ENCODE results near the gene RTRAF. TPM values are rescaled to one million over a fixed set of nuclear protein-coding genes. Genes with fewer than 3 reads are reported as not detected.
A peak's percentile ranks its signal among the peaks of the same experiment; 100 is the strongest.

The RTRAF gene
- total RNA-seq, 4 donors from 2014 or later, result 28.2 to 63.5 (median 54.4) TPM

DNA sequence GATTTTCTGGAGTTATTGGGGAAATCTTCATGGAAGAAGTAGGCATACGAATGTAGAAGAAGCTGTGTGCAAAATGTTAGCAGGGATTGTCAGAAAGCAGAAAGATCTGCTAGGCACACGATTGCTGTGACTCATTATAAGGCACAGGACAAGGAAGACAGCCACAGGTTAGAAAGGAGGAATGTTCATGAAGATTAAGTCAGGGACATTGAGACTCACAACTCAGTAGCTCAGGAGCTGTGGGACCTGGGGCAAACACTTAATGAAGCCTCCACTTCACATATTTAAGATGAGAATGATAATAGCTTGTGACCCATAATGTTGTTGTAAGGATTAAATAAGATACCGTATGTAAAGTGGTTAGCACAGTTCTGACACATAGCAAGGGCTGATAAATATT is 26.6 kb upstream of the RTRAF start:
- WGBS, result 32% methylated on average over 3 of the region's 3 CpGs
- Histone ChIP-seq H3K36me3 (no peaks in the 10 kb centered on the region), H3K27me3 (no peaks in the 10 kb centered on the region), H3K4me1 (peaks cover 10% of the 10 kb centered on the region), H3K4me3 (no peak overlapping the region), H3K9me3 (no peaks in the 10 kb centered on the region), H3K27ac (no peak overlapping the region)
- no peak for TF ChIP-seq POLR2AphosphoS5 (IDR thresholded peaks at IDR 0.05)
- TF ChIP-seq, protein P1, sequence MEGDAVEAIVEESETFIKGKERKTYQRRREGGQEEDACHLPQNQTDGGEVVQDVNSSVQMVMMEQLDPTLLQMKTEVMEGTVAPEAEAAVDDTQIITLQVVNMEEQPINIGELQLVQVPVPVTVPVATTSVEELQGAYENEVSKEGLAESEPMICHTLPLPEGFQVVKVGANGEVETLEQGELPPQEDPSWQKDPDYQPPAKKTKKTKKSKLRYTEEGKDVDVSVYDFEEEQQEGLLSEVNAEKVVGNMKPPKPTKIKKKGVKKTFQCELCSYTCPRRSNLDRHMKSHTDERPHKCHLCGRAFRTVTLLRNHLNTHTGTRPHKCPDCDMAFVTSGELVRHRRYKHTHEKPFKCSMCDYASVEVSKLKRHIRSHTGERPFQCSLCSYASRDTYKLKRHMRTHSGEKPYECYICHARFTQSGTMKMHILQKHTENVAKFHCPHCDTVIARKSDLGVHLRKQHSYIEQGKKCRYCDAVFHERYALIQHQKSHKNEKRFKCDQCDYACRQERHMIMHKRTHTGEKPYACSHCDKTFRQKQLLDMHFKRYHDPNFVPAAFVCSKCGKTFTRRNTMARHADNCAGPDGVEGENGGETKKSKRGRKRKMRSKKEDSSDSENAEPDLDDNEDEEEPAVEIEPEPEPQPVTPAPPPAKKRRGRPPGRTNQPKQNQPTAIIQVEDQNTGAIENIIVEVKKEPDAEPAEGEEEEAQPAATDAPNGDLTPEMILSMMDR (IDR thresholded peaks at IDR 0.05), result no peak
- TF ChIP-seq POLR2A (IDR thresholded peaks at IDR 0.05), result no peak
- TF ChIP-seq EP300 (IDR thresholded peaks at IDR 0.05), result no peak
- DNase-seq (ENCODE audit: low spot score in 2 of 2), result no peak

DNA sequence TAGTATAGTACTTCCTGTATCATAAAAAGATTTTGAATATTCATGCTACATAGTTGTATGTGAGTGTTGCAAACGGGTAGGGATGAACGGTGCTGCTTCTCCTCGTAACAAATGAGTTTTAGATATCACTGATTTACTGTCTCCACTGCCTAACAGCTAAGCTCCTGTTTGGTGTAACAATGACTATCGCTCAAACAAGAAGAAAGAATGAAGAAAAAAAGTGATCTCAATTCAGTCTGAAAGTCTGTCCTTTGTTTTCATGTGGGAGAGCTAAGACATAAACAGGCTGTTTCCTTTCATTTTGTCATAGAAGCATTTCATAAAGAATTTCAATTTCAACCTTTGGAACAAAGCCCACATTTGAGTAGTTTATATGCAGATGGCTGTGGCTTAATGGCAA is 26.1 kb upstream of the RTRAF start:
- H3K9me3 ChIP-seq, result no peaks in the 10 kb centered on the region
- H3K4me3 ChIP-seq, result peak overlapping the region; percentile 23
- peaks cover 10% of the 10 kb centered on the region for H3K4me1 ChIP-seq
- no peaks in the 10 kb centered on the region for H3K36me3 ChIP-seq
- no peak for TF ChIP-seq EP300 (IDR thresholded peaks at IDR 0.05)
- no peak for TF ChIP-seq POLR2AphosphoS5 (IDR thresholded peaks at IDR 0.05)
- TF ChIP-seq POLR2A (IDR thresholded peaks at IDR 0.05), result no peak
- TF ChIP-seq, protein P1 (IDR thresholded peaks at IDR 0.05), result no peak
- WGBS, result 13% methylated on average over 4 of the region's 4 CpGs
- H3K27ac ChIP-seq, result no peak overlapping the region
- no peak for DNase-seq (ENCODE audit: low spot score in 2 of 2)
- H3K27me3 ChIP-seq, result no peaks in the 10 kb centered on the region

DNA sequence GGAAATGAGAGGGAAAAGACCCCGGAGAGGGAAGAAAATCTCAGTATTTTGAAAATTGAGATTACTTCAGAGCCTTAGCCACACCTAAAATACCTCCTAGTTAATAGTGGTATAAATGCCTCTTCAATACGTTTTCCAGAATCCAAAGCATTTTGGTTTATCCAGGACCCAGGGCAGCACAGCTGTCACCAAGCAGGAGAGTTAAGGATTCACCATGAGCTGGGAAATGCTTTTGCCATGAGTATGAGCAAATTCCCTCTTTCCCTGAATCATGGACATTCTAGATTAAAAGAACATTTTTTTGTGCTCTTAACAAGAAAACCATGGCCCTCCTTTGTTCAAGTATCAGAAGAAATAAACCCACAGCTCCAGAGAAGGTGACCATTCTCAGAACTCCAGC is 21.8 kb upstream of the RTRAF start:
- 93% methylated on average over 2 of the region's 2 CpGs for WGBS
- no peaks in the 10 kb centered on the region for H3K36me3 ChIP-seq
- no peak overlapping the region for H3K27ac ChIP-seq
- H3K9me3 ChIP-seq, result no peaks in the 10 kb centered on the region
- DNase-seq (ENCODE audit: low spot score in 2 of 2), result no peak
- TF ChIP-seq, protein P1 (IDR thresholded peaks at IDR 0.05), result no peak
- TF ChIP-seq EP300 (IDR thresholded peaks at IDR 0.05) (no peak), POLR2AphosphoS5 (IDR thresholded peaks at IDR 0.05) (no peak), POLR2A (IDR thresholded peaks at IDR 0.05) (no peak)
- no peak overlapping the region for H3K4me3 ChIP-seq
- peaks cover 8% of the 10 kb centered on the region for H3K4me1 ChIP-seq
- H3K27me3 ChIP-seq, result no peaks in the 10 kb centered on the region

DNA sequence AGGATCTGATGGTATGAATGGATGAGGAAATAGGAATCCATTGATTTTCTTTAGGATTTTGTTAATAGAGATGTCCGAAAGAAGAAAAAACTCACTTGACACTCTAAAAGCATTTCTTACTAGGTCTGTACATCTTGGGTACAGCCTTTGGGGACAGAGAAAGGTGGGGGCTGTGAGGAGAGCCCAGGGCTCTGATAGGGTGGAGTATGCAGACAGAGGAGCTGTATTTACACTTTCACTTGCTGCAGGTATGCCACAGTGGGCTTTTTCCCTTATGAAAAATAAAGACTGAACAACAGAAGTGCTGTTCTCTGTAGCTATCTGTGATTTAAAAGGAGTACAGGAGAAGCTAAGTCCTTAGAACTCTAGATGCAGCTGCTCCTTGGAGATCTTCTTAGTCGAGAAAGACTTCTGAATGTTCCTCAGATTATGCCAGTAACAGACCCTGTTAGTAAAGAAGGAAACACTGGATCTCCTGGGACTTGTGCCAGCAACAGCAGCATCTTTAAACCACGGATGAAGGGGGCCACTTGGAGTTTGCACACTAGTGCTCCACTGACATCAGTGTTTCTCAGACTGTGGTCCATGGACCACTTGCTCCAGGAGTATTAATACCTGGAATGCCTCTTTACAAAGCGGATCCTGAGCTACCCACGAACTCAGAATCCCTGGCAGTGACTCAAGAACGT is 19.4 kb upstream of the RTRAF start:
- H3K9me3 ChIP-seq, result no peaks in the 10 kb centered on the region
- no peaks in the 10 kb centered on the region for H3K36me3 ChIP-seq
- H3K4me1 ChIP-seq, result no peaks in the 10 kb centered on the region
- no peak overlapping the region for H3K27ac ChIP-seq
- H3K27me3 ChIP-seq, result no peaks in the 10 kb centered on the region
- no peak for TF ChIP-seq POLR2A (IDR thresholded peaks at IDR 0.05)
- TF ChIP-seq, protein P1 (IDR thresholded peaks at IDR 0.05), result no peak
- no peak for TF ChIP-seq POLR2AphosphoS5 (IDR thresholded peaks at IDR 0.05)
- H3K4me3 ChIP-seq, result no peak overlapping the region
- WGBS, result 62% methylated on average over 6 of the region's 6 CpGs
- DNase-seq (ENCODE audit: low spot score in 2 of 2), result no peak

DNA sequence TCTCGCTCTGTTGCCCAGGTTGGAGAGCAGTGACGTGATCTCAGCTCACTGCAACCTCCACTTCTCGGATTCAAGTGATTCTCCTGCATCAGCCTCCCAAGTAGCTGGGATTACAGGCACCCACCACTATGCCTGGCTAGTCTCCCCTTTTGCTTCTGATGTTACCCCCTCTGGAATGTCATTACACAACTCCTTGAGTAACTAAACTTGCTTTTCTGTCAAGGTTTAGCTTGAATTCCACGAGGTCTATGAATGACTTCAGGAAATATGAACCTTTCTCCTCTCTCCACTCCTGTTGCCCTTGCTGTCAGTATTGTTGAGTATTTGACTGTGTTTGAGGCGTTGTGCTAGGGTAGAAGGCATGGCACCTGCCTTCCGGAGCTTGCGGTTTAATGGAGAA is 16.8 kb upstream of the RTRAF start:
- Histone ChIP-seq H3K4me1 (no peaks in the 10 kb centered on the region), H3K9me3 (no peaks in the 10 kb centered on the region), H3K36me3 (no peaks in the 10 kb centered on the region), H3K27ac (no peak overlapping the region), H3K4me3 (no peak overlapping the region), H3K27me3 (no peaks in the 10 kb centered on the region)
- DNase-seq (ENCODE audit: low spot score in 2 of 2), result no peak
- TF ChIP-seq, protein P1 (IDR thresholded peaks at IDR 0.05), result no peak
- TF ChIP-seq POLR2A (IDR thresholded peaks at IDR 0.05) (no peak), EP300 (IDR thresholded peaks at IDR 0.05) (no peak), POLR2AphosphoS5 (IDR thresholded peaks at IDR 0.05) (no peak)
- WGBS, result 94% methylated on average over 7 of the region's 7 CpGs
